MM.1S (cell line): ENCODE measurements around the gene OR6K2.

Experiments
- DNase-seq: peaks from one replicate; pipeline ENCODE4 v3.0.0-alpha.2; 2015
- H2AFZ ChIP-seq: fragments of 300-600 bp; sonication (generic); 2 replicates; pipeline ENCODE4 v1.6.0; 2016; ENCODE audit warnings: antibody characterized with exemption, low read length
- H3F3A ChIP-seq: fragments of 300-600 bp; sonication (generic); 2 replicates; pipeline ENCODE4 v1.6.1; 2016; ENCODE audit warnings: mild to moderate bottlenecking, antibody characterized with exemption, low read length, moderate library complexity, mixed read lengths; ENCODE audit not compliant: insufficient read depth
- H3K27ac ChIP-seq: fragments of 300-600 bp; sonication (generic); 2 replicates; pipeline ENCODE4 v1.5.1; 2016; ENCODE audit warnings: mild to moderate bottlenecking, low read length
- H3K27me3 ChIP-seq: fragments of 300-600 bp; sonication (generic); replicated peaks from 2 replicates; pipeline ENCODE4 v1.6.0; 2016; ENCODE audit warnings: low read length; ENCODE audit not compliant: insufficient read depth
- H3K36me3 ChIP-seq: fragments of 300-600 bp; sonication (generic); replicated peaks from 2 replicates; pipeline ENCODE4 v1.6.1; 2016; ENCODE audit warnings: mild to moderate bottlenecking, low read length, mixed read lengths; ENCODE audit not compliant: insufficient read depth
- H3K4me1 ChIP-seq: fragments of 300-600 bp; sonication (generic); 2 replicates; pipeline ENCODE4 v1.6.1; 2016; ENCODE audit warnings: low read length, mixed read lengths
- H3K4me2 ChIP-seq: fragments of 300-600 bp; sonication (generic); 2 replicates; pipeline ENCODE4 v1.6.0; 2016; ENCODE audit warnings: low read depth, low read length
- H3K4me3 ChIP-seq: fragments of 300-600 bp; sonication (generic); 2 replicates; pipeline ENCODE4 v1.5.1; 2016; ENCODE audit warnings: low read length, mixed read lengths
- H3K79me2 ChIP-seq: fragments of 300-600 bp; sonication (generic); 2 replicates; pipeline ENCODE4 v1.6.1; 2016; ENCODE audit warnings: mixed run types, low read length, mixed read lengths
- H3K9ac ChIP-seq: fragments of 300-600 bp; sonication (generic); 2 replicates; pipeline ENCODE4 v1.6.1; 2016; ENCODE audit warnings: low read length, mixed read lengths
- H3K9me2 ChIP-seq: fragments of 300-600 bp; sonication (generic); replicated peaks from 2 replicates; pipeline ENCODE4 v1.6.1; 2016; ENCODE audit warnings: mild to moderate bottlenecking, low read length, mixed read lengths; ENCODE audit not compliant: insufficient read depth
- H3K9me3 ChIP-seq: fragments of 300-600 bp; sonication (generic); replicated peaks from 2 replicates; pipeline ENCODE4 v1.6.1; 2016; ENCODE audit warnings: mild to moderate bottlenecking, low read length, mixed read lengths; ENCODE audit not compliant: insufficient read depth
- H4K20me1 ChIP-seq: fragments of 300-600 bp; sonication (generic); 2 replicates; pipeline ENCODE4 v1.6.1; 2016; ENCODE audit warnings: mild to moderate bottlenecking, low read length, moderate library complexity, mixed read lengths; ENCODE audit not compliant: insufficient read depth
- EZH2 ChIP-seq: fragments of 300-600 bp; sonication (generic); optimal IDR thresholded peaks from 2 replicates; pipeline ENCODE3; 2017; ENCODE audit warnings: low read depth, mild to moderate bottlenecking, antibody characterized with exemption, low read length, mixed read lengths
- EZH2phosphoT487 ChIP-seq: fragments of 300-600 bp; sonication (generic); IDR thresholded peaks from 2 replicates; pipeline ENCODE4 v1.6.1; 2018; ENCODE audit warnings: antibody characterized with exemption, low read length
- TF ChIP-seq, protein P1 (sequence below): fragments of 300-600 bp; sonication (generic); IDR thresholded peaks from 2 replicates; pipeline ENCODE4 v1.5.1; 2016; ENCODE audit warnings: antibody characterized with exemption, low read length, mixed read lengths

The OR6K2 gene

GRCh38 chr1:158675563-158676323, 24.7 kb downstream of the OR6K2 start:
- H2AFZ ChIP-seq: no peak overlapping the region
- H3K9me3 ChIP-seq: no peaks in the 10 kb centered on the region
- H3K27ac ChIP-seq: no peak overlapping the region
- no peaks in the 10 kb centered on the region for H3K36me3 ChIP-seq
- no peak overlapping the region for H3K4me2 ChIP-seq
- H3K79me2 ChIP-seq: no peaks in the 10 kb centered on the region
- DNase-seq: no peak
- H3F3A ChIP-seq: no peaks in the 10 kb centered on the region
- H3K9ac ChIP-seq: no peak overlapping the region
- H3K4me1 ChIP-seq: peaks cover 8% of the 10 kb centered on the region
- TF ChIP-seq EZH2phosphoT487: no peak
- TF ChIP-seq, protein P1, sequence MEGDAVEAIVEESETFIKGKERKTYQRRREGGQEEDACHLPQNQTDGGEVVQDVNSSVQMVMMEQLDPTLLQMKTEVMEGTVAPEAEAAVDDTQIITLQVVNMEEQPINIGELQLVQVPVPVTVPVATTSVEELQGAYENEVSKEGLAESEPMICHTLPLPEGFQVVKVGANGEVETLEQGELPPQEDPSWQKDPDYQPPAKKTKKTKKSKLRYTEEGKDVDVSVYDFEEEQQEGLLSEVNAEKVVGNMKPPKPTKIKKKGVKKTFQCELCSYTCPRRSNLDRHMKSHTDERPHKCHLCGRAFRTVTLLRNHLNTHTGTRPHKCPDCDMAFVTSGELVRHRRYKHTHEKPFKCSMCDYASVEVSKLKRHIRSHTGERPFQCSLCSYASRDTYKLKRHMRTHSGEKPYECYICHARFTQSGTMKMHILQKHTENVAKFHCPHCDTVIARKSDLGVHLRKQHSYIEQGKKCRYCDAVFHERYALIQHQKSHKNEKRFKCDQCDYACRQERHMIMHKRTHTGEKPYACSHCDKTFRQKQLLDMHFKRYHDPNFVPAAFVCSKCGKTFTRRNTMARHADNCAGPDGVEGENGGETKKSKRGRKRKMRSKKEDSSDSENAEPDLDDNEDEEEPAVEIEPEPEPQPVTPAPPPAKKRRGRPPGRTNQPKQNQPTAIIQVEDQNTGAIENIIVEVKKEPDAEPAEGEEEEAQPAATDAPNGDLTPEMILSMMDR: no peak
- no peak for TF ChIP-seq EZH2
- H3K27me3 ChIP-seq: no peaks in the 10 kb centered on the region
- H3K9me2 ChIP-seq: no peaks in the 10 kb centered on the region
- H4K20me1 ChIP-seq: no peaks in the 10 kb centered on the region
- no peak overlapping the region for H3K4me3 ChIP-seq

- Histone ChIP-seq H3K36me3 (no peaks in the 10 kb centered on the region), H3F3A (no peaks in the 10 kb centered on the region), H4K20me1 (no peaks in the 10 kb centered on the region), H3K4me1 (peaks cover 5% of the 10 kb centered on the region), H3K4me3 (no peak overlapping the region), H3K9ac (no peak overlapping the region), H3K4me2 (no peak overlapping the region), H3K9me3 (no peaks in the 10 kb centered on the region), H3K9me2 (no peaks in the 10 kb centered on the region), H3K27me3 (no peaks in the 10 kb centered on the region), H3K27ac (no peak overlapping the region), H2AFZ (no peak overlapping the region), H3K79me2 (no peaks in the 10 kb centered on the region)
- TF ChIP-seq EZH2: no peak
- DNase-seq: no peak
Measured at GRCh38 chr1:158674302-158674701, 26.1 kb downstream of the OR6K2 start.

DNA sequence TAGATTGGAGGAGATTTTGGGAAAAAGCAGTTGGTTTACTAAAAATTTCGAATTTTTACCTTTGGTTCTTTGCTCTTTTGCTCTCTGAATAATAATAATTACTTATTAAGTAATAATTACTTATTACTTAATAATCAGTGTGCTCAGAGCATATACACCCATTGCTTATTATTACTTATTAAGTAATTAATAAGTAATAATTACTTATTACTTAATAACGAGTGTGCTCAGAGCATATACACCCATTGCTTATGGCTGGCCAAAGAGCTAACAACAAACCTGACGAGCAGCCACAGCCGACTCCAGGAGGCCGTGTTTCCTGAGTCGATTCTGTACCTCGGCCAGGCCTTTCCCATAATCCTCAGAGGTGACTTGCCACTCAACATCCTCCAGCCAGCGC, 34.4 kb downstream of the OR6K2 start:
- no peak for DNase-seq
- no peaks in the 10 kb centered on the region for H3K36me3 ChIP-seq
- H4K20me1 ChIP-seq: no peaks in the 10 kb centered on the region
- no peaks in the 10 kb centered on the region for H3K9me3 ChIP-seq
- H3K9ac ChIP-seq: no peak overlapping the region
- H2AFZ ChIP-seq: no peak overlapping the region
- H3K79me2 ChIP-seq: no peaks in the 10 kb centered on the region
- H3K9me2 ChIP-seq: no peaks in the 10 kb centered on the region
- no peaks in the 10 kb centered on the region for H3F3A ChIP-seq
- no peak overlapping the region for H3K4me2 ChIP-seq
- no peaks in the 10 kb centered on the region for H3K27me3 ChIP-seq
- no peaks in the 10 kb centered on the region for H3K4me1 ChIP-seq
- no peak overlapping the region for H3K4me3 ChIP-seq
- no peak overlapping the region for H3K27ac ChIP-seq
- TF ChIP-seq EZH2 (no peak), EZH2phosphoT487 (no peak)
- TF ChIP-seq, protein P1: no peak

DNA sequence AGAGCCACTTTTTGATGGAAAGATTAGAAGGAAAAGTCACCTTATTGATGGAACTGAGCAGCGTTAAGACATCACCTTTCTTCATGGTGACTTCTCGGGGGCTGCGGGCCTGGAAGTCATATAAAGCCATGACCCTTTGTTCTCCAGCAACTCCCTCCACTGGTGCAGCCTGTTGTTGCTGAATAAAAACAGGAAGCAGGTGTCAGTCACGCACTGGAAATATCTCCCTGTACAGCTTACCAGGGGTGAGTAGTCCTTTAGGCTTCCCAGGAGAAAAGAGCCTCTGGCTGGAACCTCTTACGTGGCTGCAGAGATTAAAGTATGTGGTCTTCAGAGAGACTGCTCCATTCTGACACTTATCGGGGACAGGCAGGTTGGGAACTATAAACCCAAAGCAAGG, 45.9 kb downstream of the OR6K2 start:
- TF ChIP-seq, protein P1: no peak
- no peak for TF ChIP-seq EZH2phosphoT487
- TF ChIP-seq EZH2: no peak
- no peaks in the 10 kb centered on the region for H3K36me3 ChIP-seq
- H3K4me3 ChIP-seq: no peak overlapping the region
- no peaks in the 10 kb centered on the region for H3F3A ChIP-seq
- peaks cover 12% of the 10 kb centered on the region for H3K4me1 ChIP-seq
- no peak overlapping the region for H3K4me2 ChIP-seq
- H2AFZ ChIP-seq: no peak overlapping the region
- no peaks in the 10 kb centered on the region for H3K27me3 ChIP-seq
- H3K9ac ChIP-seq: no peak overlapping the region
- DNase-seq: no peak
- H3K27ac ChIP-seq: no peak overlapping the region
- H4K20me1 ChIP-seq: no peaks in the 10 kb centered on the region
- no peaks in the 10 kb centered on the region for H3K9me2 ChIP-seq
- H3K79me2 ChIP-seq: no peaks in the 10 kb centered on the region
- no peaks in the 10 kb centered on the region for H3K9me3 ChIP-seq
